NCI-H2227 (cell line): Measurements from ENCODE around the gene PACS2.
"Not testable (repeated sequence)": the region's sequence is repeated elsewhere in the genome, so short reads cannot be mapped to it uniquely, and the experiment has no call there.

Experiments used
- DNase-seq: peaks from one replicate; lab custom pipeline; 2025; ENCODE audit not compliant: unreplicated experiment; lab: John Stamatoyannopoulos, UW

The PACS2 gene

DNA sequence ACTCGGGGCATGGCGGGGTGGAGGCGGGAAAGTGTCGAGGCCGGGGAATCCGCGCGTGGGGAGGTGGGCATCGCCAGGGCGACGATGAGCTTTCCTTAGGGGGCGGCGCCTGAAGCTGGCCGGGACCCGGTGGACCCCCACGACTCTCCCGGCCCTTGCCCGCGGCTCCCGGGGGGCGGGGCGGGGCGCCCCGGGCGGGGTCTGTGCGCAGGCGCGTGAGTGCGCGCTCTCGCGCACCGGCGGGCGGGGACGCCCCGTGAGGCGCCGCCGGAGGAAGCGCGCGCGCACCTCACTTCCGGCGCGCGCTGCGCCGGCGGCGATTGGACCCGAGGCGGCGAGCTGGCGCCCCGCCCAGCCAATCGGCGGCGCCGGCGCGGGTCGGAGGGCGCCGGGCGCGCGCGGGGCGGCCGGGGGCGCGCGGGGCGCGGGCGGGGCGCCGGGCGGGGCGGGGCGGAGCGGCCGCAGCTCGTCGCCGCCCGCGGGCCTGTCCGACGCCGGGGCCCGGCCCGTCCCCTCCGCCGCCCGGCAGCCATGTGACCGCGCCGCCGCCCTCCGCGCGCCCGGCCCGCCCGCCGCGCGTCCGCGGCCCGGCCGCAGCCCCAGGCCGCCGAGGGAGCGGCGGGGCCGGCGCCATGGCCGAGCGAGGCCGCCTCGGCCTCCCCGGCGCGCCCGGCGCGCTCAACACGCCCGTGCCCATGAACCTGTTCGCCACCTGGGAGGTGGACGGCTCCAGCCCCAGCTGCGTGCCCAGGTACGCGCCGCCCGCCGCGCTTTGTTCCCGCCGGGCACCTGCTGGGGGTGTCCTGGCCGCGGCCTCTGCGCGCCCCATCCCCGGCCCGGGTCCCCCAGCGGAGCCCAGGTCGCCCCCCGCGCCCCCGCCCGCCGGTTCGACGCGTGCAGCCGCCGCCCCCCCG, at the start of gene PACS2:
TSS of gene PACS2 (plus strand) at position 462 of the 914 bp plus-strand sequence. CDS start at position 633, 171 bp downstream.
- peak; percentile 95 for DNase-seq

DNA sequence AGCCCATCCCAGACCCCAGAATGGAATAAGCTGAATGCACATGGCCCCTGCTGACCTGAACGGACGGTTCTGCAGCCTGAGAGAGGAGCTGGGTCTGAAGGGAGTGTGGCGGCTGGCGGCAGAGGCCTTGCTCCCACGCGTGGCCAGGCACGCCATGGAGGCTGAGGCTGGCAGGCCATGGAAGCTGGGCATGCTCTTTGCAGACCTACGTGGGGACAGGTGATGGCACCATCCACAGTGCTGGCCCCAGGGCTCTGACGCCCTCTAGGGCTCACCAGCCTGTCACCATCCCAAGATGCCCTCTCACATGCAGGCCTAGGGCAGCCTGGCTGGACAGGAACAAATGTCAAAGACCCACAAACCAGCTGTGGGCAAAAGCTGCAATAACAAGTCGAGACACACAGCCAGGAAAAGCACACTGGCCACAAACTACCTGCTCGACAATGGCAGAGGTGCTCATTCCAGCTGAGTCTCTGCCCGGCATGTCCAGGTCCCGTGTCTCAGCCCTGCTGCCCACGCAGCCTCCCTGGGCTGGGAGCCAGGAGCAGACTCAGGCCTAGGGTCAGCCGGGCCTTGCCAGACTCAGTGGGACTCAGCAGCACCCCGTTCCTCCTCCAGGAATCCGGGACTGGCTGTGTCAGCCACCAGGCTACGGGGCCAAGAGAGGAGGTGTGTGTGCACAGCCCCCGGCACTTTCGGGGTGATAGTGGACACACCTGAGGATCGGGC, 46.6 kb upstream of the PACS2 start:
- no peak for DNase-seq

DNA sequence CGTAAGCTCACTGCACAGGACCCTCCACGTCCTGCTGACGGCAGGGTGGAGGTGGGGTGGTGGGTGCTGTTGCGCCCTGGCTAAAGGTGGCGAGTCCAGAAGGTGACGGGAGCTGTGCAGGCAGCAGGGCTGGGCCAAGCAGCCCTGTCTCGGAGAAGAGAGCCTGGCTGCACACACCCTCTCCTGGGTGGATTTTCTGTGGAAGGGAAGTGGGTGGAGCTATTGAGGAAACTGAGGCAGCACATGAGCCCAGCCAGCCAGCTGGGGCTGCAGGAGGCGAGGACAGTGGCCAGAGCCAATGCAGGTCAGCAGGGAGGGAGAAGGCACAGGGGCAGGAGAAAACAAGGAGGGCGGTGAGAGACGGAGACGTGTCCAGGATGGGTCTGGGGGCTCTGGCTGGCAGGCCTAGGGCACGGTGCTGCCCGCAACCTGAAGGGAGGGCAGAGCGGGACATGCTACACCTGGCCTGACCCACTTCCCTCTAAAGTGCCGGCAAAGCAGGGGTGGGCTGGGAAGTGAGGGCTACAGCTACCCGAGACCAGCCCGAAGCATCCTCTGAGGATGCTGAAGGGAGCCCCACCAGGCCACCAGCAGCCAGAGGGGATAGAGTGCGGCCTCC, 45.7 kb upstream of the PACS2 start:
- DNase-seq: no peak

DNA sequence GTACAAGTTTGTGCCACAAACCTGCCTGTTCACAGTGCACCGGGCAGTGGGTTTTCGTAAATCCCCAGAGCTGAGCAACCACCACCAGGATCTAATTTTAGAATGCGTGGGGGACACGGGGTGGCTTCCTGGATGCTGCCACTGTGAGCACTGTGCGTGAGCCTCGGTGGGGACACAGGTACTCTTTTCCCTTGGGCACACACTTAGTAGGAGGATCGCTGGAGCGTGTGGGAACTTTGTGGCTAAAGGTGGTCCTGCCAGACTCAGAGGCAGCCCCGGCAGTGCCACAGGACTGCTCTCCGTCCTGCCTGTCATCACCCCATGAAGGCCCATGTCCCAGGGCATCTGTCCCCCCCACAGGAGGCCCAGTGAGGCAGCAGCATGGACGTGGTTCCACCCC, 45.1 kb upstream of the PACS2 start:
- no peak for DNase-seq

DNA sequence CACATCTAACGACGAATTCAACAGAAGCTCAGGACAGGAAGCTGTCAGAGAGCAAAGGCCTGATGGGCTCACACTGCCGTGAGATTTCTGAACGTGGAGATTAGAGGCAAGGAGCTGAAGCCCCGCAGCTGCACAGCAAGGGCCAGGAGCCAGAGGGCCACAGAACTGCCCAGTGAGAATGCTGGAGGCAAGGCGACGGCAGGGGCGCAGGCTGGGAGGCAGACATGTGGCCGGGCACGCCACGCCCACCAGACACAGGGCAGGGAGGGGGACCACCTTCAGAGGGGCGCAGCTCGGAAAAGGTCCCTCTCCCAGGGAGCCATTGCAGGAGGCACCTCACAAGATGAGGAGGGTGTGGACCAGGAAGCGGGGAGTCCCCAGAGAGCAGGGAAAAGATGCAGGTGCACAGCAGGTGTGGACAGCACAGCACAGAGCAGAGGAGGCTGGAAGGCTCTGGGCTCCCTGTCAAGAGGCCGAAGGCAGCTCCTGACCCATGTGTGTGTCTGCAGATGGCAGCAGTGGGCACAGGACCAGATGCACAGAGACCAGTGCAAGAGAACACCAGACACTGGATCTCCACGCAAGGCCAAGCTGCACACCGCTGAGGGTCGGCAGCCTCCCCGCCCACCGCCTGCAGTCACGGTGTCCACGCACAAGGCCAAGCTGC, 43.2 kb upstream of the PACS2 start:
- no peak for DNase-seq

DNA sequence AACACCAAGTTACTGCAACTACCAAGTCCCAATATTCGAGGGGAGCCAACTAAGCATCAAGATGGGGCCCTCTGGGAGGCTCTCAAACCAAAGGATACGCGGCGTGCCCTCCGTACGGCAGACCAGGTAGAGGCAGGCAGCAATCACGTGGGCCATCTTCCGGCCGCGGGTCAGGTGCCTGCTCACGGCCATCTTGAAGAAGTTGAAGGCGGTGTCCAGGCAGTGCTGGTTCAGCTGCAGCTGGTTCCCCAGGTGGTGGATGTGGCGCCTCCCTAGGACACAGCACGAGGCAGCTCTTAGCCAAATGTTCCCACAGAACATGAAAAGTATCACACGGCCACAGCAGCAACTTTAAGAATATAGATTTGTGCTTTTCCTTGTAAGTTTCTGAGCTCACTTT, 41.9 kb upstream of the PACS2 start:
- DNase-seq: no peak

DNA sequence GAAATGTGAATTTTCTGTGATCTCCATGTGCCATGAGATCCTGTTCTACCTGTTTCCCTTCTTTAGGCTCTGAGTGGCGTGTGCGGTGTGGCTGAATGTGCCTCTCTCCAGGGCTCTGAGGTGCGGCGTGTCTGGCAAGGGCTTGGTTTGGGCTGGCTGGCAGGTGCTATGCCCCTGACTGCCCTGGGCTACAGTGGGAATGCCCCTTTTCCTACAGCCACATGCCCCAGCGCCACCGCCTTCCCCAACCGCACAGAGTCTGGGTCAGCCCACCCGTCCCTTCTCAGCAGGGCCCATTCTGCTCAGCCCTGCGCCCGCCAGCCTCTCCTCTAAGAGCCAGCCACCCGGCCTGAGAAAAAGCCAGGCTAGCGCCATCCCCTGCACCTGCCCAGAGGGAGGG, 41.5 kb upstream of the PACS2 start:
- DNase-seq: no peak

DNA sequence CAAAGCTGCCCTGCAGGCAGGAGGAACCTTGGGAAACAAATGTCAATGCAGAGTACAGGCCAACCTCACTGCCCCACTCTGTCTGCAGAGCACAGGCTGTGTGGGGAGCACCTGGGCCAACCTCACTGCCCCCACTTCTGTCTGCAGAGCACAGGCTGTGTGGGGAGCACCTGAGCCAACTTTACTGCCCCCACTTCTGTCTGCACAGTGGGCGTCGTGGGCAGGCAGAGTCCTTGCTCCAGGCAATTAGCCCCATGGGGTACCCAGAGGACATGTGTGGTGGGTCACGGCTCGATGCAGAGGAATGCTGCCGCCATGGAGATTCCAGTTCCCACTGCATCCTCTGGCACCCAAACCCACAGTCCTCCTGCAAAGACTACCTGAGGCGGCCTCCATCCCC, 39.9 kb upstream of the PACS2 start:
- DNase-seq: no peak

DNA sequence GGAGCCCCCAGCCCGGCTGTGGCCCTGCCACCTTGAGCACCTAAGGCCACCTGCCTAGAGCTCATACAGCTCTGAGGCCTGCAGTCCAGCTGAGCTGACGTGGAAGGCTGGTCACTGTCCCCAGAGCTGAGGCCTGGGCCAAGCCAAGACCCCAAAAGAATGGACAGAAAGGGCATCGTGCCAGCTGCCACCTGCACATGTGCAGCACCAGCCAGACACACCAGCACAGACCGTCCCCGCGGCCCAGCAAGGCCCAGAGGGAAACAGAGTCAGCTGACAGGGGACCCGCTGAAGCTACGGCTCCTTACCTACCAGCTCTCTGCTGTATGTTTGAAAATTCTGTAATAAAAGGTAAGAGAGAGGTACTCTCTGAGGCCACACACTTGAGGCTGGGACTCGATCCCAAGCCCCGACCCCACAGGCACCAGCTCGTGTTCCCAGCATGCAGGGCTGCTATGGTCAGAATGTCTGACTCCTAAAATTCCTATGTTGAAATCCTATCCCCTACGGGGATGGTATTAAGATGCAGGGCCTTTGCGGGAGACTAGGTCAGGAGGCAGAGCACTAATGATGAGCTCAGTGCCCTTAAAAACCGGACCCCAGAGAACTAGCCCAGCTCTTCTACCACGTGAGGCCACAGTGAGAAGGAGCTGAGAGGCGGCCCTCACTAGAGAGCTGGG, 39.1 kb upstream of the PACS2 start:
- no peak for DNase-seq

DNA sequence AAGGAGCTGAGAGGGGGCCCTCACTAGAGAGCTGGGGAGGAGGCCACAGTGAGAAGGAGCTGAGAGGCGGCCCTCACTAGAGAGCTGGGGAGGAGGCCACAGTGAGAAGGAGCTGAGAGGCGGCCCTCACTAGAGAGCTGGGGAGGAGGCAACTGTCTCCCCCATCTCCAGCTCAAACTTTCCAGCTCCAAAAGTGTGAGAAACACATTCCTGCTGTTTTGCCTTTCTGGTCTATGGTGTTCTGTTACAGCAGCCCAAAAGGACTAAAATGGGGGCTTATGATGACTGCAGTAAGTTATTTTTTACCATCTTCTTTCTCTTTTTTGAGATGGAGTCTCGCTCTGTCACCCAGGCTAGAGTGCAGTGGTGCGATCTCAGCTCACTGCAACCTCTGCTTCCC, 37.1 kb upstream of the PACS2 start:
- DNase-seq: not testable (repeated sequence)

DNA sequence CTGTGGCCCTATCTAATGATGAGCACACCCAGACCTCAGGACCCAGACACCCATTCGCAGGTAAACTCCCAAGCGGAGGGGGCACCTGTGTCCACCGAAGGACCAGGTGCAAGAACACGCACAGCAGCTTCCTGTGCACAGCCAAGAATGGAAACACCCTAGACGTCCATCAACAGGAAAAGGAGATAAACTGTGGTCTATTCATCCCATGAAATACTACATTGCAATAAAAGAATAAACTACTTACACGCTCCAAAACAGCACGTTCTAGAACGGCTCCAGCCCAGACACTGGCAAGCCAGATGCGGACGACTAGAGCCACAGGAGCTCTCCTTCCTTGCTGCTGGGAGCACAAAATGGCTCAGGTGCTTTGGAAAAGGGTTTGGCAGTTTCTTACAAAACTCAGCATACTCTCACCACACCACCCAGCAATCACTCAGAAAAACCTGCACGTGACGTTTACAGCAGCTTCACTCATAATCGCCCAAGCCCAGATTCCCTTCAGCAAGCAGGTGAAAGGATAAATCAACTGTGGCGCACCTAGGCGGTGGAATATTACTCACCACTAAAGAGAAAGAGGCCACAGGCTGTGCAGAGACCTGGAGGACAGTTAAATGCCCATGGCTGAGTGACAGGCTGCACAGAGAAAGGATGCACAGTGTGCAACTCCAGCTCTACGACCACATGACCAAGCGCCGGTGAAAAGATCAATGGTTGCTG, 34.7 kb upstream of the PACS2 start:
- no peak for DNase-seq

DNA sequence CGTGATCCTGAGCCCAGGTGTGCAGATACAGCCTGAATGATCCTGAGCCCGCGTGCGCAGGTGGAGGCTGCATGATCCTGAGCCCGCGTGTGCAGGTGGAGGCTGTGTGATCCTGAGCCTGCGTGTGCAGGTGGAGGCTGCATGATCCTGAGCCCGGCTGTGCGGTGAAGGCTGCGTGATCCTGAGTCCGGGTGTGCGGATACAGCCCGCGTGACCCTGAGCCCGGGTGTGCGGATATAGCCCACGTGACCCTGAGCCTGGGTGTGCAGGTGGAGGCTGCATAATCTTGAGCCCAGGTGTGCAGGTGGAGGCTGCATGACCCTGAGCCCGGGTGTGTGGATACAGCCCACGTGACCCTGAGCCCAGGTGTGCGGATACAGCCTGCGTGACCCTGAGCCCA, 34.0 kb upstream of the PACS2 start:
- DNase-seq: no peak

DNA sequence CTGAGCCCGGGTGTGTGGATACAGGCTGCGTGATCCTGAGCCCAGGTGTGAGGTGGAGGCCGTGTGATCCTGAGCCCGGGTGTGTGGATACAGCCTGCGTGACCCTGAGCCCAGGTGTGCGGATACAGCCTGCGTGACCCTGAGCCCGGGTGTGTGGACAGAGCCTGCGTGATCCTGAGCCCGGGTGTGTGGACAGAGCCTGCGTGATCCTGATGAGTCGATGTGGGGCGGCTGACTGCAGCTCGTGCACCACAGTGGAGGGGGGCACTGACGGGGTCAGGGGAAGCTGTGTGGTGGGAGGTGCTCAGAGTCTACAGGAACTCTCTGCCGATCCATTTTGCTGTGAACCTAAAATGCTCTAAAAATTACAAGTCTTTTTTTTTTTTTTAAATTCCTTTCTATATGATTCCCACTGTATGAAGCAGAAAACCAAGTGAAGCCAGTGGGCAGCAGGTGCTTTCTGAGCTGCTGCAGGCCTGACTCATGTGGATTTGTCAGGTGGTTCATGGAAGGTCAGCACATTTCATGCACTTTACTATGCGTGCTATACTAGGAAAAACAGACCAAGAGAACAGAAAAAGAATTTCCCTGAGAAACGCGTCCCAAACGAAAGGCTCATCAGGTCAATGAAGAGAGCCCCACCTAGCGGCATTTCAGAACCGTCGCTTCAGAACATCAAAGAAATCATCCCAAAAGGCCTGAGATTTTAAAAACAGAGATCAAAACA, 33.0 kb upstream of the PACS2 start:
- DNase-seq: peak; percentile 70

DNA sequence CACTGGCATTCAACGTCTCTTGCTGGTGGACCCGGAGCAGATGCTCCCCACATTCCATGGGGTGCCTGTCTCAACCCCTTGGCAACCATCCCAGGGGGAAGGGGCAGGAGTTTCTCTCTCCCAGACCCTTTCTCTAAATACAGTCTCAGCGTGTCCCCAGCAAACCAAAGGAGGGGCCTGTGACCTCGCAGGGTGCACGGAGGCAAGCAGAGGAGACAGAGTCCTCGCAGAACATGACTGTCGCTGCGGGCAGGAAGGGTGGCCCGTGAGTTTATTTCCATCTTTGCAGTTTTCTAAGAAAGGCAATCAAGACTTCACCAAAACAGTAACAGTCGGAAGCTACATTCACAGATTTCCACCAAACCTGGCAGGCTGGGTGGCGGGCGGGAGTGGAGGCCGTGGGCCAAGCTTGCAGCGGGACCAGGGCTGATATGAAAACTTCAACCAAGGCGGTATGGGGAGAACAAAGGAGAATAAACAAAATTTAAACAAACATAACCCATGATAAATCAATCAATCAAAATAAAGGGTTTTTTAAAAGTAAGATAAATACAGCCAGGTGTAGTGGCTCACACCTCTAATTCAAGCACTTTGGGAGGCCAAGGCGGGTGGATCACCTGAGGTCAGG, 32.3 kb upstream of the PACS2 start:
- no peak for DNase-seq

DNA sequence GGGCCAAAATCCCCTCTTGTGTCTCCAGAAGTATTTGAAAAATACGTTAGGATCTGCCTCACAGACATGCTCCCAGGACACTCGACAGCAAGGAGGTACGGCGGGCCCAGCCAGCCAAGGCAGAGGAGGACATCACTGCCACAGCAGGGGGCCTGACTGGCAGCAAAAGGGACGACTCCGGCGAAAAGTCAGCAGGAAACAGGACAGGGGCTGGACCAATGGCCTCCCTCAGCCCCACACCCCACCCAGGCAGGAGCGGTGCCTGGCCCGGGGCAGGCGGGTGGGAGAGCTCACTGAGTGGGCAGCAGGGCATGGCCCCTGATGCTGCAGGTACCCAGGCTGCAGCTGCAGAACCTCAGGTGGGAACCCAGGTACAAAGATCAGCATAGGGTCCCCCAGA, 31.5 kb upstream of the PACS2 start:
- DNase-seq: no peak

DNA sequence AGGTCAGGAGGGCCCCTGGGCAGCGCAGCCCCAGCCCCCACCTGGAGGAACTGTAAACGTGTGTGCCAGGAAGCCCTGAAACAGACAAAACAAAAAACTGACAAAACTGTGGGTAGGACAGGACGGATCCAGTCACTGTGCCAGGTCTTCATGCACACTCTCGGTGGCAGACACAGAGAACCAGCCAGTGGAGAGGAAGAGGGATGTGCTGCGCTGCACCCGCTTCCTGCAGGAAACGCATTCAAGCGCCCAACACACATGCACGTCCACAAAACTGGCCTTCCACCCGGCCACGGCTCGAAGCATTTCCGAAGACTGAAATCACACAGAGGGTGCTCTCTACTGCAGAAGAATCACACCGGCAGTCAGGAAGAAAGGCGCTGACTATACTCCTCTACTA, 30.6 kb upstream of the PACS2 start:
- DNase-seq: no peak

DNA sequence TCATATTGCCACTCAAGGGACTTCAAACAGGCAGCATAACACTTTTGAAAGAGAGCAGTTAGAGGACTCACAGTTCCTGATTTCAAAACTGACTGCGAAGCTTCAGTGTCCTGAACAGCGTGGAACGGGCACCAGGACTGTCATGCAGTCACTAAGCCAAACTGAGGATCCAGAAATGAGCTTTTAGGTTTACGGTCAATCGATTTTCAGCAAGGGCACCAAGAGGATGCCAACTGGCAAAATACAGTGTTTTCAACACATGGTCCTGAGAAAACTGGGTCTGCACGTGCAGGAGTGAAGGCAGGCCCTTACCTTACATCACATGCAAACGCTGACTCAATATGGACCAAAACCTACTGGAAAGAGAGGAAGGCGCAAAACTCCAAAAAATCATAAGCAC, 29.4 kb upstream of the PACS2 start:
- DNase-seq: no peak

DNA sequence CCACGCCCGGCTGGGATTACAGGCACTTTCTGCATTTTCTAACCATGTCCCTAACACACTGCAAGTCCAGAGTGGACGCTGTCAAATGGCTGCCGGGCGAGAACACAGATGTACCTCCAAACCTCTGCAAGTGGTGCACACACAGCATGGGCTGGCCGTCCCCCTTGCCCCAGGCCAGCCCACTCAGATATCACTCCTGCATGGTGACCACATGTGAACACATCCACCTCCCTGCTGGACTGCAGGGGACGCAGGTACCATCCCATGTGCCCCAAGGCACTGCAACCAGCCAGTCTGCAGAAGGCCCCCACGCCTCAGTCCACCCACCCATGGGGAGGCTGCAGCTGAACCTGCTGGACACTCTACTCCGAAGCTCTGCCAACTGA, 27.8 kb upstream of the PACS2 start:
- DNase-seq: no peak
